Measurements from ENCODE around the gene SGSM2. TPM values are rescaled to one million over a fixed set of nuclear protein-coding genes. Genes with fewer than 3 reads are reported as not detected.

Gene SGSM2
- total RNA-seq, 1 experiment from 2014 or later = 3.1 TPM

GRCh38 chr17:2398655-2399571 lies 61.6 kb downstream of the SGSM2 start:
- DNase-seq (ENCODE audit: low spot score) = peak; percentile 76

- DNase-seq (ENCODE audit: low spot score) = peak; percentile 87
These were observed 62.5 kb downstream of the SGSM2 start for GRCh38 chr17:2399572-2400473.

GRCh38 chr17:2400474-2400866 lies 63.2 kb downstream of the SGSM2 start:
- DNase-seq (ENCODE audit: low spot score) = peak; percentile 21

GRCh38 chr17:2400877-2401425 lies 63.6 kb downstream of the SGSM2 start, which contains the start of gene MNT:
MNT (minus strand) TSS chr17:2401060; CDS start chr17:2400712, 348 bp downstream.
- peak; percentile 78 for DNase-seq (ENCODE audit: low spot score)

- peak; percentile 96 for DNase-seq (ENCODE audit: low spot score)
These were observed 64.3 kb downstream of the SGSM2 start for GRCh38 chr17:2401426-2402221.

- DNase-seq (ENCODE audit: low spot score) = peak; percentile 1
These were observed 65.2 kb downstream of the SGSM2 start for GRCh38 chr17:2402544-2402943.

GRCh38 chr17:2403044-2403443 lies 65.7 kb downstream of the SGSM2 start:
- peak; percentile 2 for DNase-seq (ENCODE audit: low spot score)

GRCh38 chr17:2405247-2405926 lies 68.1 kb downstream of the SGSM2 start:
- peak; percentile 37 for DNase-seq (ENCODE audit: low spot score)

- DNase-seq (ENCODE audit: low spot score) = no peak
These were observed 69.1 kb downstream of the SGSM2 start for GRCh38 chr17:2406271-2406902.

- DNase-seq (ENCODE audit: low spot score) = peak; percentile 74
These were observed 69.8 kb downstream of the SGSM2 start for GRCh38 chr17:2406903-2407790.

- no peak for DNase-seq (ENCODE audit: low spot score)
These were observed 73.7 kb downstream of the SGSM2 start for GRCh38 chr17:2410951-2411350.

- DNase-seq (ENCODE audit: low spot score) = no peak
These were observed 75.3 kb downstream of the SGSM2 start for GRCh38 chr17:2412561-2413021.

GRCh38 chr17:2414446-2415064 lies 77.3 kb downstream of the SGSM2 start:
- no peak for DNase-seq (ENCODE audit: low spot score)

GRCh38 chr17:2415081-2415480 lies 77.8 kb downstream of the SGSM2 start:
- no peak for DNase-seq (ENCODE audit: low spot score)

GRCh38 chr17:2416010-2416734 lies 78.9 kb downstream of the SGSM2 start:
- peak; percentile 57 for DNase-seq (ENCODE audit: low spot score)

GRCh38 chr17:2418572-2418971 lies 81.3 kb downstream of the SGSM2 start:
- DNase-seq (ENCODE audit: low spot score) = no peak

- DNase-seq (ENCODE audit: low spot score) = no peak
These were observed 82.2 kb downstream of the SGSM2 start for GRCh38 chr17:2419486-2419885.

- no peak for DNase-seq (ENCODE audit: low spot score)
These were observed 82.9 kb downstream of the SGSM2 start for GRCh38 chr17:2420176-2420575.
